ENCODE results near the gene EPB41L5.

GRCh38 chr2:120204022-120204405 is 191.1 kb downstream of the EPB41L5 start:
- no peak for TF ChIP-seq EP300 (IDR thresholded peaks at IDR 0.05)
- TF ChIP-seq CTCF (IDR thresholded peaks at IDR 0.05): no peak
- no peak for TF ChIP-seq POLR2A (IDR thresholded peaks at IDR 0.05)

All from stomach (tissue), 4 donors.